Epidermal melanocyte (primary cell): ENCODE measurements around the gene DNAJC28.
"Not testable (repeated sequence)": the region's sequence is repeated elsewhere in the genome, so short reads cannot be mapped to it uniquely, and the experiment has no call there.

Experiments used
- DNase-seq: peaks from one replicate; pipeline ENCODE4 v3.0.0; 2011; ENCODE audit warnings: low spot score; ENCODE audit not compliant: insufficient read length

DNAJC28 gene, protein sequence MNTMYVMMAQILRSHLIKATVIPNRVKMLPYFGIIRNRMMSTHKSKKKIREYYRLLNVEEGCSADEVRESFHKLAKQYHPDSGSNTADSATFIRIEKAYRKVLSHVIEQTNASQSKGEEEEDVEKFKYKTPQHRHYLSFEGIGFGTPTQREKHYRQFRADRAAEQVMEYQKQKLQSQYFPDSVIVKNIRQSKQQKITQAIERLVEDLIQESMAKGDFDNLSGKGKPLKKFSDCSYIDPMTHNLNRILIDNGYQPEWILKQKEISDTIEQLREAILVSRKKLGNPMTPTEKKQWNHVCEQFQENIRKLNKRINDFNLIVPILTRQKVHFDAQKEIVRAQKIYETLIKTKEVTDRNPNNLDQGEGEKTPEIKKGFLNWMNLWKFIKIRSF

GRCh38 chr21:33491373-33492102 is at the start of gene DNAJC28:
TSS of gene DNAJC28 (minus strand) at chr21:33491716. CDS start at chr21:33489393, 2,323 bp downstream.
- peak; percentile 85 for DNase-seq

- no peak for DNase-seq
Measured at GRCh38 chr21:33541105-33541711, 49.7 kb upstream of the DNAJC28 start.

GRCh38 chr21:33540711-33541104 is 49.2 kb upstream of the DNAJC28 start:
- no peak for DNase-seq

DNA sequence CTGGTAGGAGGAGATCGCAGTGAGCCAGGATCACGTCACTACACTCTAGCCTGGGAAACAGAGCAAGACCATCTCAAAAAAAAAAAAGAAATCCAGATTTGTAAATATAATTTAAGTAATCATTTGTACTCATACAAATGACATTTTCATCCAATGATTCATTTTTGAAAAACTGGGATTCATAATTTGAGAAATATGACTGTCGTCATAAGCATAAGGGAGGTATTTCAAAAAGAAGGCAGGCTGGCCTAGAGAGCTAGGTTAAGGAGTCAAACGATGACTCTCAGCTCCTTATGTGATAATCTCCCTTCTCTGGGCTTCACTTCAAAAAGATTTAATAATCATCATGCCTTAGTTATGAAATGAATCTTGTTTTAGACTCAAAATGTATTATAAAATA is 48.1 kb upstream of the DNAJC28 start:
- no peak for DNase-seq

GRCh38 chr21:33537212-33537611 is 45.7 kb upstream of the DNAJC28 start:
- no peak for DNase-seq

DNA sequence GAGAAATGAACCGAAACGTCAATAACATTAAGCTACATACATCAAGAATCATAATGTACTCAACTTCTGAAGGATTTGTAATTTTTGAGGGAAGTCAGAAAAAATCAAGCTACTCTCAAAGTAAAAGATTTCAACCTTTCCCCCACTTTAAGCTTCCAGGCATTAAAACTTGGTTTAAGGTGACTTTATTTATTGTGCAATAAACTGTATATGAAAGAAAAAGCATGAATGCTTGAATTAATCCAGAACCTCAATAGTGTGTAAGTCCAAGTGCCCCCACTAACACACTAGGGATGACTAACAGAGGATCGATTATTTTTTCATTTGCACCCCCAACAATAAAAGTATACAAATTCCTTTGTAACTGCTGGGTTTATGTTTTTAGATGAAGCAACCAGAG is 39.5 kb upstream of the DNAJC28 start:
- no peak for DNase-seq

DNA sequence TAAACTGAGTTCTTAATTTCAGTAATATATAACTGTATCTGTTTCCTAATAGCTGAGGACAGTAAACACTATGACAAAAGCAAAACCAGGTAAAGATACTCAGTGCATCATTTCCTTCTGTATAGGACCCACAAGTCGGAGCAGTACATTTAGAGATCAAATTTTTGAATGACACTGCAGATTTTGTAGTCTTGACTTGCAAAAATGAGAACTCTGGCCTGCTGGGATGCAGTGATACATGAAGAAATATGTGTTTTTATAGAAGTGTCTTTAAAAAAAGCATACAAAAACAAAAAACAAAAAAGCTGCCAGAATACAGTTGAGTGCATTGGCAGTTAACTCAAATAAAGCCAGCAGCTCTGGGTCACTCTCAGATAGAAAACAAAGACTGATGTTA is 31.4 kb upstream of the DNAJC28 start:
- no peak for DNase-seq

- no peak for DNase-seq
Measured at GRCh38 chr21:33522297-33522952, 30.9 kb upstream of the DNAJC28 start.

DNA sequence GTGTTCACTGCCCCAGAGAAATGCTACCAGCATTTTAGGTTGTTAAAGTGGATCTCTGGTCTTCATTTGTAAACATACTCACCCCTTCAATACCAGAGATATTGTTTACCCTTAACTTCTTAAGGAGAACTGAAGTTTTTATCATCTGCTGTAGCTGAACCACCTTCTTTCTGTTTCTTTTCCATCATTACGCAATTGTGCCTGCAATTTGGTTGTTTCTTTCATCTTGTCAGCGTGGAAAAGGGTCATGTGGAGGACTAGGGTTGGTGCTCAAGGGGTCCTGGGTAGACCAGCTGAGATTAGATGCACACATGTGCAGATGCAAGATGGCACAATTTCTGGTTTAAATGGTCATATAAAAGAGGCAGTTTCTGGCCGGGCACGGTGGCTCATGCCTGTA is 27.4 kb upstream of the DNAJC28 start:
- DNase-seq, result no peak

GRCh38 chr21:33514229-33514628 is 22.7 kb upstream of the DNAJC28 start:
- no peak for DNase-seq

DNA sequence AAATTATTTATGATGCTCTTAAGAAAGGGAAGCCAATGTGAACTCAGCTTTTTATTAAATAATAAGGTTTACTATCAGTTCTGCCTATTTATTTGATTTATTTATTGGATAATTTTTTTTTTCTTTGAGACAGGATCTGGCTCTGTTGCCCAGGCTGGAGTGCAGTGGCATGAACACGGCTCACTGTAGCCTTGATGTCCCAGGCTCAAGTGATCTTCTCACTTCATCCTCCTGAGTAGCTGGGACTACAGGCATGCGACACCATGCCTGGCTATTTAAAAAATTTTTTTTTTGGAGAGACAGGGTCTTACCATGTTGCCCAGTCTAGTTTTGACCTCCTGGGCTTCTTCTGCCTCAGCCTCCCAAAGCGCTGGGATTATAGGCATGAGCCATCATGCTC is 21.0 kb upstream of the DNAJC28 start:
- no peak for DNase-seq

- no peak for DNase-seq
Measured at GRCh38 chr21:33511639-33512038, 20.1 kb upstream of the DNAJC28 start.

GRCh38 chr21:33510826-33511225 is 19.3 kb upstream of the DNAJC28 start:
- no peak for DNase-seq

DNA sequence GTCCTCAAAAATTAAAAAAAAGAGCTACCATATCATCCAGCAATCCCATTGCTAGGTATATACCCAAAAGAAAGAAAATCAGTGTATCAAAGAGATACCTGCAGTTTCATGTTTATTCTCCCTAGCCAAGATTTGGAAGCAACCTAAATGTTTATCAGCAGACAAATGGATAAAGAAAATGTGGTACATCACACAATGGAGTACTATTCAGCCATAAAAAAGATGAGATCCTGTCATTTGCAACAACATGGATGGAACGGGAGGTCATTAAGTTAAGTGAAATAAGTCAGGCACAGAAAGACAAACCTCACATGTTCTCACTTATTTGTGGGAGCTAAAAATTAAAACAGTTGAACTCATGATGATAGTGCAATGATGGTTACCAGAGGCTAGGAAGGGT is 15.5 kb upstream of the DNAJC28 start:
- not testable (repeated sequence) for DNase-seq

DNA sequence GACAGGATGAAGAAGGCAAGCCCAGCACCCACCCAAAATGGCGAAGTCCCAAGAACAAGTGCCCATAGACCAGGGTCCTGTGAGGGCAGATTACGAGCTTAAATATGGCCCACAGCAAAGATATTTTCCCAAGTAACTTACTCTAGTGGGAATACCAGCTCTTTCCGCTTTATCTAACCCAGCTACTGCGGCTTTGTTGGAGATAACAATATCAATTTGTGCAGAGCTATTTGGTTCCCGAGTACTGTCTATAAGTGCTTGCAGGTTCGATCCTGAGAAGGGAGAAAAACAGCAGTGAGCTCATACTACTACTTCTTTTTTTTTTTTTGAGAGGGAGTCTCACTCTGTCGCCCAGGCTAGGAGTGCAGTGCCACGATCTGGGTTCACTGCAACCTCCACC is 14.3 kb upstream of the DNAJC28 start:
- no peak for DNase-seq

DNA sequence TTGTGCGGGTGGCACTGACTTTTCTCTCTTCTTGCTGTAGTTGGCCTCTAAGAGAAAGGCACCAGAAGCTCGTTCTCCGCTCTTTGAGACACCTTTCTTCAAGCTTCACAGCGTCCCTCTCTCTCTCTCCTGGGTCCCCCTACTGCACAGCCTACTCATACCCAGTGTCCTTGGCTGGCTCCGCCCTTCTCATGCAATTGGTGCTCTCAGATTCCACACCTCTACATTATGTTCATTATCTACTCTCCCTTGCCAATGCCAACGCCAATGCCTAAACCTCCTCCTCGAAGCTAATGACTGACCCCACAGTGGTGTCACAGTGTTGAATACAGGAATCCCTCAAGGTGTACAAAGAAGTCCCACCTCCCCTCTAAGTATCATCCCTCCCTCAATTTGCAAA is 4.8 kb upstream of the DNAJC28 start:
- no peak for DNase-seq

GRCh38 chr21:33495743-33496142 is 4.2 kb upstream of the DNAJC28 start:
- no peak for DNase-seq

- DNase-seq, result no peak
Measured at GRCh38 chr21:33493756-33494155, 2.2 kb upstream of the DNAJC28 start.

DNA sequence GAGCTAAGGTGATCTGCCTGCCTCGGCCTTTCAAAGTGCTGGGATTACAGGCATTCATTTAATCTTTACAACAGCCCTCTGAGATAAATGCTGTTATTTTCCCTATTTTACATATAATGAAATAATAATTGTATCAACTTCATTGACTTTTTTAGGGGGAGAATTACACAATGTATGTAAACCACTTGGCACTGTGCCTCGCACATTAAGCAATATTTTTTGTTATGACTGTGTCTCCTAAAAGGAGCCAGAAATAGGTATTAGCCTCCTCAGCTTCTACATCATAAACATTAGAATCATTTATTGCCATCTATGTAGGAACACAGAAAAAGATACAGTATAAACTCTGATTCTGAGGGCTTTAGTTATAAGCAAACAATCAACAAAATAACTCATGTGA is 1.1 kb upstream of the DNAJC28 start:
- no peak for DNase-seq

DNA sequence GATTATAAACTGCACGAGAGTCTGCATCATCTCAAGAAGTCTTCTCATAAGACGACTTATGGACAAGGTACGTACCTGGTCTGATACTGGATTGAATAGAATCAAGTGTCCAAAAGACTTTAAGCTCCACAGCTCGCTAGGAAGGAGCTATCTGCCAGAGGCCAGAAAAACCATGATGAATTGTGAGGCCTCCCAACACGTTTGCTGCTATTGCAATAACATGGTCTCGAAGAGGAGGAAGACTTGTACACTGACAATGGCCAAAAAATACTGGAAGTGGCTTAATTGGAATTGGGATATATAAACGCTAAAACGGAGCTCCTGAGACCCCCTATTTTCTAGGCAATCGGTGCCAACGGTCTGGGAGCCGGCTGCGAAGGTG is 534 bp downstream of the DNAJC28 start:
- no peak for DNase-seq

DNA sequence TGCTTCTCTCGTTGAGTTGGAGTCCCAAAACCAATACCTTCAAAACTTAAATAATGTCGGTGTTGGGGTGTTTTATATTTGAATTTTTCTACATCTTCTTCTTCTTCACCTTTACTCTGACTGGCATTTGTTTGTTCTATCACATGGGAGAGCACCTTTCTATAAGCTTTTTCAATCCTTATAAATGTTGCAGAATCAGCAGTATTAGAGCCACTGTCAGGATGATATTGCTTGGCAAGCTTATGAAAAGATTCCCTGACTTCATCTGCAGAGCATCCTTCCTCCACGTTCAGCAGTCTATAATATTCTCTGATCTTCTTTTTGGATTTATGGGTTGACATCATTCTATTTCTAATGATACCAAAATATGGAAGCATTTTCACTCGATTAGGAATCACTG is 2.6 kb downstream of the DNAJC28 start:
- no peak for DNase-seq

DNA sequence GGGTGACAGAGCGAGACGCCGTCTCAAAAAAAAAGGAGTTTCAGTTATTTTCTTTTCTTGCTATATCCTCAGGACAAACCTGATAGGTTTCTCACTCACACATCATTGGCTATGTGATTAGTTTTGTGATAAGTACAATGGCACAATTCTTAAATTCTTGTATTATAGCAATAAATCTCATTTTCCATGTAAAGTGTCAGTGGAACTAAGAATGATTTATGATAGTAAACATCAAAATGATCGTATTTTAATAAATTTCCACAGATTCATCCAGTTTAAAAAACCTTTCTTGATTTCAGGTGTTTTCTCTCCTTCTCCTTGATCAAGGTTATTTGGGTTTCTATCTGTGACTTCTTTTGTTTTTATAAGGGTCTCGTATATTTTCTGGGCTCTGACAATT is 3.5 kb downstream of the DNAJC28 start:
- DNase-seq, result no peak
